ENCODE data around the gene MPPED1.

MPPED1 gene

DNA sequence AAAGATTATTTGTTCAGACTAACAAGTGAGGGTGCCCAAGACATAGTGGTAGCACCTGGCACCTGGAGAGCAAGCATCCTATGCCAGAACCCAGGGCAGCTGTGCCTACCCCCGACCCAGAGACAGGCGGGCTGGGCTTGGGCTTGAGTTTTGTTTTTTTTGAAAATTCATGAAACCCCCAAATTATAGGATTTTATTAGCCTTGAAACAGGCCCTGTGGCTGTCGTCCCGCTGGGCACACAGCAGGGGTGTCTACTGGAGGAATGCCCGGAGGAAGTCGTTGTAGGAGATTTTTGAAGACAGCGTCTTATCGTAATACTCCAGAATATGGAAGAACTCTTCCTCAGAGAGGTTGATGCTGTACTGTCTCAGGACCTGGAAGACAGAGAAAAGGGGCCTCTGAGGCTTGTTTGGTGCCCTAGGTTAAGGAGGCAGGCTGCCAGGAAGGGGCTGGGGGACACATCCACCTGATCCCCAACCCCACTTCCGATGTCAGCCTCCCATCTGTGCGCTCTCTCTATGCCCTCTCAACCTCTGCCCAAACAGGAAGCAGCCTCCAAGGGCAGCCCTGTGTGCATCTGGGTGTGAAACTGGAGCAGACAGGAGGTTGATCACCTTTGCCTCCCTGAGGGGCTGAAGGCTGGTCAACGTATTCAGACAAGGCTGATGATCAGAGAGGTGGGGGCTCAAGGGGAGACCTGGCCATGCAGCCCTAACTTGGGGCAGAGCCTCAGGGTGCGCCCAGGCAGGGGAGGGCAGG, 117.0 kb downstream of the MPPED1 start:
- no peak for DNase-seq

DNA sequence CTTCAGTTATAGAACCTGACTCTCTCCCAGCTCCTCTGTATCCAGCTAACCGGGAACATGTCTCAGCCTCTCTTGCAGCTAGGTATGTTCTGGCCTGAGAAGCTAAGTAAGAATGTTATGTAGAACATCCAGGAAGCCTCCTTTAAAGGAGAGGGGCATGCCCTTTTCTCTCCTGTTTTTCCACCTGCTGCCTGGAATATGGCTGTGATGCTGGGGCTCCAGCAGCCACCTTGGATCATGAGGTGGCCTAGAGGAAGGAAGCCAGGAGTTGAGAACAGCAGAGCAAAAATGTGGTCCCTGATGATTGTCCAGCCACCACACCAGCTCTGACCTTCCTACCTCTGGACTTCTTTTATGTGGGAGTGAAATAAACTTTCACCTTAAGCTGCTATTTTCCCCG, 117.6 kb downstream of the MPPED1 start:
- no peak for DNase-seq

DNA sequence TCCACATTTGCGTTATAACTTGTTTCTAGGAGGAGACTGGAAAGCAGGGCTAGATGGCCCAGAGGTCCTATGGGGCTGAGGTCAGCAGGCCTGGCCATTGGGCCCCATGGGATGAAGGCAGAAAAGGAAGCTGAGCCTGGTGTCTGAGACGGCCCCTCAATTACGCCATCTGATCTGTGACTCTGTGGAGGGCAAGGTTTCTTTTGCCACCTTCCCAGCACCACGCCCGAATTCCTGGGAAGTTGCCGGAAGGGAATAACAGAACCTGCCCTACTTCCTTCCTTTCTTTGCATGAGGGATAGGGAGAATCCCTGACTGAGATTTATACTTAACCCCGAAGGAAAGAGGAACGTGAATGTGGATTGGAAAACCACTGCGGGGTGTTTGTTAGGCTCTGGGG, 118.1 kb downstream of the MPPED1 start:
- no peak for DNase-seq

DNA sequence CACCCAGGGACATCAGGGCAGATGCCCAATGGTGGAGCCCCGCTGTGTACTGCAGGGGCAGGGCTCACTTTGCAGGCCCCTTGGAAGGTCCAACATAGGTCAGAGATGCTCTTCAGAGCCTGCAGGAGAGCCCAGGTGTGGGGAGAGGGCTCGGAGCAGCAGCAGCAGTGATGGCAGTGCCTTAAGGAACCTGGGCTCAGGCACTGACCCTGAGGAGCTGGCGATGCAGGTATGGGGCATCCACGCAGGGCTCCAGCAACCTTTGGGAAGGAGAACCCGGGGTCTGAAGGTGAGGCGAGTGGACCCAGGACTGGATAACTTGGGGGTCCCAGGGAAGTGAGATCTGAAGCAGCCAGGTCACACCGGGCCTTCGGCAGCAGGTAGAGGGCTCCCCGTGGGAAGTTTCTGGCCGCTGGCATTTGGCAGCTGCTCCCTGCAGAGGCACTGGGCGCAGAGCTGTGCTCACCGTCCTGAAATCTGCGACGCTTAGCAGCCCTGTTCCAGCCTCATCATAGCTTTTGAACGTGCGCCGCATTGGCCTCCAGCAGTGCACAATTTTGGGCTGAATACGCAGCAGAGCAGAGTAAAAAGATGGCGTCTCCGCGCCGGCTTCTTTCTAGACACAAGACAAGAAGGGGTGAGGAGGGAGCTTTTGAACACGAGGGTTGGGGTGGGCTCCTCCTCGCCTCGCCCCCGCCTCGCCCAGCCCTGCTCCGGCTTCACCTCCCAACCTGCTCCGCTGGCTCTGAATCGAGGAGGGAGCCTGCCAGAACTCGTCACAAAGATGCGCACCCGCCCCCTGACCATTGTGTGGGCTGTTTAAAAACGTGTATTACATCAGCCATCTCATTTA, 118.8 kb downstream of the MPPED1 start:
- no peak for DNase-seq

DNA sequence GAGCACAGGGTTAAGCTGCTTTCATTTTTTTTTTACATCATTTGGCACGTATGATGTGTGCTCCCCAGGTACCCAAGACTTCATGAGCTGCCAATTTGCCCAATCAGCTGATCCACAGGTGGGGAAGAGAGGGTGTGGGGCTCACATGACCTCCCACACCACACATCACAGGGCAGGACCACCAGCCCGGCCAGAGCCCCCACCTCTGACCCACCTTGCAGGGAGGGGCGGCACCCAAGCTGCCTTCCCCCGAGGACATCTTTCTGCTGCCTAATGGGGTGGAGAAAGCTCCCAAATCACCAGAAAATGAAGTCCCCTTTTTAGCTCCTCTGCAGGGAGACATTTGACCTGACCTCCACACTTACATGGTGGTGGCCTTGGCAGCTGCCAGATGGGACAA, 119.8 kb downstream of the MPPED1 start:
- DNase-seq, result no peak

DNA sequence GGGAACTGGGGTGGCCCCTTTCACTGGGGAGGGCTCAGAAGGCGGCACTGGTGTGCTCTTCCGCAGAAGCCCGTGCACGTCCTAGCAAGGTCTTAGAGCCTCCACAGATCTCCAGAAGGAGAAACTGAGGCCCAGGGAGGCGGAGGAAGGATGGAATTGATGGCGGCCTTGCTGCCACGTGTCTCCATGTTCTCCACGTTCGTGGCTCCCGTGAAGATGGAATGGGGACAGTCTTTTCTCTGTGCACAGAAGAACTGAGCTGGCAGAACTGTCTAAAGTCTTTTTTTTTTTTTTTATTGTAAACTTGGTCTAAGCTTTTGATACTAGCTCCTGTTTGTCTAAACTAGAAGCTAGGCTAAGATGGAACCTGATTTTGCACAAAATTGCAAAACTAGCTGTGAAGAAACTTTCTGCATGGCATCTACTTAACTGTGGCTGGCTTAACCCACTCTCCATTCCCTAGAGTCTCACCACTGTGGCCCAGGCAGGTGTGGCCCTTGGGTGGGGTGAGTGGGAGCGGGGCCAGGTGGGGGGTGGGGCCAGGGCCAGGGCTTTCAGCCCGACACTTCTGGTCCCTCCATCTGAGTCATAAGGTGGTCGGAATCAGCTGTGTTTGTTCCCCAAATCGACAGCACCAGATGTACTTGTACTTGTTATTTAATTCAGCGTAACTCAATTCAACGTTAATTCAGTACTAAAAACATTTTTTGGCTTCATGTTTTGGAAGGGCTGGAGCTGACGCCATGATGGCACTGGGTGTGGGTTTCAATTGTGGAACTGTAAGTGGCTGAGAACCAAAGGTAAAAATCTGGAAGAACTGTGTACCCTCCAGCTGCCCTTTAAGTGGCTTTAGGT, 120.7 kb downstream of the MPPED1 start:
- no peak for DNase-seq

DNA sequence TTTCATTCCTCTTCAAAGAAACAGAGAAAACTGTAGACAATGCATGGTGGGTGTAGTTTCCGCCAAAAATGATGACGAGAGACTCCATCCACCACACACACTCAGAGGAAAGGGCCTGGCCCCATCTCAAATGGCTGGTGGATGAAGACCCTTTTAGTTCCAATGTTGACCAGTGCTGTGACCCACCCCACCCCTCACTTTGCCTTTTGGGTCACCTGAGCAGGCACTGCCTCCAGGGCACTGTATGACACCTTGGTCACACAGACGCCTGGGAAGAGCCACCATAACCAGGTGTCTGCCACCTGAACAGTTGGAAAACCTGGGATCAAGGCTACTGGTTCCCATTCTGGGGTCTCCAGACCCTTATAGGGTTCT, 121.3 kb downstream of the MPPED1 start:
- no peak for DNase-seq

DNA sequence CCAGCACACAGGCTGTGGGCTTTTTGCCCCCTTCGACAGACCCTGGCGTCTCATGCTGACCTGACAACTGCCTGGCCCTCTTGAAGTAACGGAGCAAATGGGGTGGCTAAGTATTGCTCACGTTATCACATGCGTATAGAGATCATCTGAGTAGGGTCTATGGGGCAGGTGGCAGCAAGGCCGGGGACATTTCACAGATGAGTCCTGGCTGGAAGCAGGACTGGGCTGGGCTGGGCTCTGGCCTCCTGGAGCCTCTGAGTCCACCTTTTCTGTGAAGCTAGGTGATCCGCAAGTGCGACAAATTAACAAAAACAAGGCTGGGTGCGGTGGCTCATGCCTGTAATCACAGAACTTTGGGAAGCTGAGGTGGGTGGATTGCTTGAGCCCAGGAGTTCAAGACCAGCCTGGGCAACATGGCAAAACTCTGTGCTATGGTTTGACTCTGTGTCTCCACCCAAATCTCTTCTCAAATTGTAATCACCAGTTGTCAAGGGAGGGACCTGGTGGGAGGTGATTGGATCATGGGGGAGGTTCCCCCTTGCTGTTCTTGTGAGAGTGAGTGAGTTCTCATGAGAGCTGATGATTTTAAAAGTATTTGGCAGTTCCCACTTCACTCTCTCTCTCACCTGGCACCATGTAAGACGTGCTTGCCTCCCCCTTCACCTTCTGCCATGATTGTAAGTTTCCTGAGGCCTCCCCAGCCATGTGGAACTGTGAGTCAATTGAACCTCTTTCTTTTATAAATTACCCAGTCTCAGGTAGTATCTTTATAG, 122.0 kb downstream of the MPPED1 start:
- no peak for DNase-seq

DNA sequence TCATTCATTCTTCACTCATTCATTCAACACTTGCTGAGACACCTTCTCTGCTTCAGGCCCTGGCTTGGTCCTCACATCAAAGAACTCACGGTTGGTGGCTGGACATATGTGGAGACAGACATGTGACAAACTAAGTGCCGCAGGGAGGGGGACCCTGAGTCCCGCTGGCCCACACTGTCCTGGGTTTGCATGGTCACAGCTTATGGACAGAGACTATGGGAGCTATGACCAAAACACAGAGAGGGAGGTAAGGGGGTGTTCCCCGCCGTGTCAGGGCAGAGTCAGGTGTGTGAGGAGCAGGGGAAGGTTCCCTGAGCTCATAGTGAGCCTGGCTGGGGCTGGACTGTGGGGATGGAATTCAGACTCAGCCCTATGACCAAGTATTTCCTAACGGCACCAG, 123.1 kb downstream of the MPPED1 start:
- no peak for DNase-seq

DNA sequence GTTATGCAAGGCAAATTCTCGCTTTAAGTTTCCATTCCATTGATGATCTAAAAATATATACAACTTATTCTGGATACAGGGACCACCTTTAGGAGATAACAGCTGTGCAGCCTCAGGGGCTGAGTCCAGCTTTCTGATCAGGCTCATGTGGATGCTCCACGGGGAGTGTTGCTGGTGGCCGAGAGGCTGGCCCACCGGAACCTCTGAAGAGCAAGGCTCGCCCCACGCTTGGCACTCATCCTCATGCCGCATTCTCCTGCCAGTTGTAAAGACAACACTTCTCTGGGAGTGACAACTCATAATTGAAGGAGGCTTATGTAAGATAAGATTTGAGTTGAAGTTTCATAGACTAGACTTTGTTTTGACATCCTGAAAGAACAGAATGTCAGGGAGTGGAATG, 123.5 kb downstream of the MPPED1 start:
- DNase-seq, result no peak

DNA sequence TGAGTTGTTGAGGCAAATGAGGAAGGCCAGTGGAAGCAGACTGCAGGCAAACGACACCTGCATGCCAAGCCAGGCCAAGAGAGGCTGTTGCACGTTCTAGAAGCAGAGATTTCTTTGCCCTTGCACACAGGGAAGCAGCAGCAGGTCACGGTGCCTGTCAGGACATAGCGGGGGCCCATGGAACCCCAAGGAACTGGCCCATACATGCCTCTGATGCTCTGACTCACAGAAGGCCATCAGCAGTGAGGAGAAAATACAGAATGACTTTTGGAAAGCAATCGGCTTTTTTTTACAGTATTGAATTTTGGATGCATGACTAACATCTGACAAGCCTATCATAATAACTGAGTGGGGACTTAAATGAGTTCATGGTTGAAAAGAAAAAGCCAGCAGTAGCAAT, 123.9 kb downstream of the MPPED1 start:
- no peak for DNase-seq

DNA sequence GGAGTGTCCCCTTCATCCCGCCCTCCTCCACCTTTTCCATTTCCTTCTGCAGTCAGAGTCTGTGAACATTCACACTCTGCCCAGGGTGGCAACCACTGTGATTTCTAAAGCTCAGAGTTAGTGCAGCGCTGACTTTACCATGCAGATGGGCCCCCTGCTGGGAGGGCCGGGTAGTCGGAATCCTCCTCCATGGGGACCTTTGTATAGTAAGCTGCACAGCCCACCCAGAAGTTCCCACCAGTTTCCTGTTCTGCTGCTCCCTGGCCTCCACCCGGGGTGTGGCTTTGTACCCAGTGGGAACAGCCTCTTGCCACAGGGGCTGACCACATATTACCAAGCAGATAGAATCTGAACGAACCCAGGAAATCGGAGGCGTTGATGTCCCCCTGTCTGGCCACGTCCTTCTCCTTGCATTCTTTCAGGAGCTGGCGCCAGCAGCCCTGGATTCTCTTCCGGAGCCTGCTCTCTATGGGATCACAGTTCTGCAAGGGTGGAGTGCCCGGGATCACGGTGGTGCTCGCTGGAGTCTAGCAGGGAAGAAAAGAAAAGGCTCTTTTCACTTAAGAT, 125.3 kb downstream of the MPPED1 start:
- peak in 1 of 2 donors; percentile 5 for DNase-seq

DNA sequence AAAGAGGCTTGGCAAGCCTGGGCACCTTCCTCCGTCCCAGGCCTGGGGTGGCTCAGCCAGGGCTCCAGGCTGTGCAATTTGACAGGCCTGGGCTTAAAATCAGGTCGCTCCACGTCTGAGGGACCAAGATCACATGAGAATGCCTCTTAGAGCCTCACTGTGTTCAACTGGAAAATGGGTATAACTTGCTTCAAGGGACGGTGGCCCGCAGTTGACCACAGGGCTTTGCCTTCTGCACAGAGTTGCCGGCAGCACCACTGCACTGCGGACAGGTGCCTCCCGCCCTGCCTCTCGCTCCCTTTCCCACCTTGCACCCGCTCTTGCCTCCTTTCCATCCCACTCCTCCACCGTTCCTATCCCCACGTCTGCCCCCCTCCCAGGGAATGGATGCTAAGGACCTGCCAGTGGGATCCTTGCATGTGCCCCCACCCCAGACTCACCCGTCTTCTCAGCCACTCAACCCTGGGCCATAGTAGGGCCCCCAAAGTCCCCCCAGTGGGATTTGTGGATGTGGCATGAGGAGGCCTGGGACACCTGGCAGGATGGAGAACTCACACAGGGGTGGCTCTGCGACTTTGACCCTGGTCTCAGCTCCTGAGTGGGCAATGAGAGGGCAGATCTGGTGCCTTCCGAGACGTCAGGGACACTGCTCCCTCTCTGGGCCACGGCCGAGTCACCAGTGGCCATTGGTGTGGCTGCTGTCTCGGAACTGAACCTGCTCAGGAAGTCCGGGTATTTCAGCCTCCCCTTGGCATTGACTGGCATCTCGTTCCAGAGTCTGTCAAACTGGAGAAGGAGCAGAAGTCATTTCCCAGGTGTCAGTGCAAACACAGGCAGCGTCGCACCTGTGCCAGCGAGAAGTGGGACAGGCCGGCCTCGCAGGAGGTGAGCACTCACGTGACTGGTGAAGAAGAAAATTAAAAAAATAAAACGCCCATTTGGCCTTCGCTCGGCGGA, 128.0 kb downstream of the MPPED1 start:
- no peak for DNase-seq

DNA sequence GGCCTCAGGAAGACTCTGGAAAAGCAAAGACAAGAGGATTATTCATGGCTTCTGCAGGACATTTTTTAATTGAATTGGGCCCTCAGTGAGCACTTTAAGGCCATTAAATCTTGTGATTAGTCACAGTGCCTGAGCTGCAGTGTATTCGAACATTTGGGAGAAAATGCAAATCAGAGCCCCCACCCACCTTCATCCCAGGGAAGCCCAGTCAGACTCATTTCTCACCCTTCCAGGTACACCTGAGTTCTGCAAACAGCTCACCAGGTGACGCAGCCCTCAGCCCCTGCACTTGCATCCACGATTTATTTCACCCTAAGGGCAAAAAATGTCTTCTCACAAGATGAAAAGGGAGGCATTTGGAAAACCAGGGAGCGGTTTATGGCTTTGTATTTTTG, 128.7 kb downstream of the MPPED1 start:
- DNase-seq, result no peak

DNA sequence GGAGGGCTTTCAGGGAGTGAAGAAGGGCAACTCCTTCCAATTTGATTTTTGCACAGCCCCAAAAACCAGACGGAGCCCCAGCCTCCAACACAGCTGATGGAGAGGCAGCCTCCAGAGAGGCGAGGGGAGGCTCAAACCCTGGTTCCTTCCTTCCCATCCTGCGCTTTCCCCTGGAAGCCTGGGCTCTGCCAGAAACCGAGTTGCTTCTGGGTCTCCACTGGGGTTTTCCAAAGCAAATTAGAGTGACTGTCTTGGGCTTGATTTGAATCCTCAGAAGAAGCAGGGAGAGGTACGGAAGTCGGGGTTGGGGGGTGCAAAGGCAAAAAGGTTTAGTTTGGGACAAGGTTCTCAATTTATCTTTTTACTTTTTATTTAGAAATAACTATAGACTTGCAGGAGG, 129.2 kb downstream of the MPPED1 start:
- no peak for DNase-seq

DNA sequence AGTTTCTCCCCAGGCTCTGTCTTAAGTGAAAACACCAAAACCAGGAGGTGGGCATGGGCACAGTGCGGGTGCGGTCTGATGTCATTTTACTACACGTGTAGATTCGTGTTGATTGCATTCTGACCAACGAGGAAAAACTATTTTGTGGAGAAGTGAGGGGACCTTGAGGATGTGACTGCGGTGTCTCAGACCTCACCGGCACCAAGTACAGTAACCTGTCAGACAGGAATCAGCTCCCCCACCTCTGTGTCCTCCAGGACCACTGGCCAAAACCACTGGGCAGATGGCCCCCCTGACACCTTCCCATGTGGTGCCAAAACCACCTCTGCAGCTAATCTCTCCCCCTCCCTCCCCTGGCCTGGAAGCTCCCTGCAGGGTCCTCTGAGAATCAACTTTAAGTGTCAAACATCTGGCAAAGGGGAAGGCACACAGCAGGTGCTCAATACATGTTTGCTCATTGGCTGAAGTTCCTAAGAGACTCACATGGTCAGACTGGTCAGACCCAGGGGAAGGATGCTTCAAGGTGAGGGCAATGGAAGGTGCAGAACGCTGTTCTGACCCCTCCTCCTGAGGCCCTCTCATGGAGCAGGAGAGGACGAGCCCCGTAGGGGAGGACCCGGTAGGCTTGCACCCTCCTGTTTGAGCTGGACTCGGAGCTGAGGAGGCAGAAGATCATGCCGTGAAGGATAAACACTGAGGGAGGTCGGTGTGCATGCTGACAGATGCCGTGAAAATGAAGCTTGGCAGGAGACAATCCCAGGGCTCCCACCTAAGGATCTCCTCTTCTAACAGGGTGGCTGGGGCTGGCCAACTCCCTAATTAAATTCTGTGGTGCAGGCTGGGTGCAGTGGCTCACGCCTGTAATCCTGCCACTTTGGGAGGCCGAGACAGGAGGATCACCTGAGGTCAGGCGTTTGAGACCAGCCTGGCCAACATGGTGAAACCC, 129.9 kb downstream of the MPPED1 start:
- DNase-seq, result no peak

DNA sequence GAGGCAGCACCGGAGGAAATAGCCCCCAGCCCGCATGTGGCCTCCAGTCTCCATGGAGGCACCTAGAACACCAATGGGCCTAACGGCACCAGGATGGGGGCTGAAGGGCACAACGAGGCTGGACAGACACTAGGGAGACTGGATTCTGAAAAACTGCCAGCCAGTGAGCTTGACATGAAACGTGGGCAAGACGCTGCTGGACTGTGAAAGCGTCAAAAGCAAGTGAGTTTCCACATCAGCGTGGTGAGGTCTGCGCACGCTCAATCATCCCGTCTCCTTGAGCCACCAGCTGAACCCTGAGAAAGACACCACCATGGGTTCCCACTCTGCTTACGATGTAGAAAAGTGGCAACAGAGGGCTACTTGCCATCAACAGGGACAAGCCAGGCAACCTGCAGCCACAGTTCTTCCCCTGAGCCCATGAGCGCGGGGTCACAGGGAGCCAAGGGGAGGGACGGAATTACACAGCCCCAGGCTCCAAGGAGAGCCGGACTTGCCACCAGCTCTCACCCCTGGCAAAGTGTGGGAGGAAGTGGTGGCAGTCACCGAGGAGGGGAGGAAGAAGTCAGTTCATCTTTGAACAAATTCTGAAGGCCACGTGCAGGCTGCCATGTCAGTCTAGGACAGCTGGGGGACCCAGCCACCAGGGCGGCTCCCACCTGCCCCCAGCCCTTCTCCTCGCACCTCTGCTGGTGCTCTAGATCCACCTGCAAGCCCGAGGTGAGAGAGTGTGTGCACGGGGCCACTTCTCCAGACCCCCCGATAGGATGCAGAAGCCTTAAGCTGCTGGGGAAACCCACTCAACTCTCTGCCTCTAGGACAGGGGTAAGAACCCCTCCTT, 131.1 kb downstream of the MPPED1 start:
- no peak for DNase-seq

DNA sequence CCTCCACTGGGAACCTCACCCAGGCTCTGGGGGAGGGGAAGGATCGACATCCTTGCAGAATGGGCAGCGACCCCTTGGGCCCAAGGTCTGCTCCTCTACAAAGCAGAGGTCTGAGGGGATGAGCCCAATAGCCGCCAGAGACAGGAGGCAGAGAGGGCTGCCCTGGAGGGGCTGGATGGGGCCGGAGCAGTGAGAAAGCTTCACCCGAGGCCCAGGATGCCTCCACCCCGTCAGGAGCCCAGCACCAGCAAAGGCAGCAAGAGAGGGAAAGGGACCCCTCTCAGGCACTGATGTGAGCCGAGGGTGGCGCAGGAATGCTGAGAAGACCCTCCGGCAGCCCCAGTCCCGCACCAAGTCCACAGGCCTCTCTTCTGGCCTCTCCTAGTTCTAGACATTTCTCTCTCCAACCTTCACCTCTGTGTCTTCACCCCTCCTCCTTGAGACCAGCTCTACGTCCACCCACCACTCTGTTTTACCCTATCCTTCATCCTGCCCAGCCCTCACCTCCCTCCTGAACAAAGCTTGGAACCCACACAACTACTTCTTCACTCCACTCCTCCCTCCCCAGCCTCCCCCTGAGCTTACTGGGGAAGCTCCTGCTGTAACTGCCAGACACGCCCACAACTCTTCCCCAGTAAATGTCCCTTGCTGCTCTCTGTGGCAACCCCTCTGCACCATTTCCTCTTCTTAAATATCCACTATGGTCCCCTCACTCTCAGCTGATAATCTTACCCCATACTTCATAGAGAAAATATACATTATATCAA, 131.9 kb downstream of the MPPED1 start:
- no peak for DNase-seq

Data from stimulated activated CD4-positive, alpha-beta T cell treated with anti-CD3 and anti-CD28 coated beads, Interleukin-2, amount 100 ng/mL, for 24 hours (primary cell).